Parathyroid adenoma (tissue), 2 donors: Measurements from ENCODE around the gene CUTA.

Experiments
- H2AFZ ChIP-seq: fragments of 300-600 bp; sonication (generic); one replicate; pipeline ENCODE4 v1.7.0; 2017; ENCODE audit warnings: antibody characterized with exemption, mild to moderate bottlenecking
- H3K27ac ChIP-seq: fragments of 300-600 bp; sonication (generic); one replicate; pipeline ENCODE4 v1.7.0; 2017
- H3K27me3 ChIP-seq: fragments of 300-600 bp; sonication (generic); one replicate; pipeline ENCODE4 v1.7.0; 2017; ENCODE audit warnings: low read length; ENCODE audit not compliant: control insufficient read depth, insufficient read depth
- H3K36me3 ChIP-seq: fragments of 300-600 bp; sonication (generic); one replicate; pipeline ENCODE4 v1.7.0; 2017; ENCODE audit warnings: low read length; ENCODE audit not compliant: control insufficient read depth, insufficient read depth
- H3K4me1 ChIP-seq: fragments of 300-600 bp; sonication (generic); one replicate; pipeline ENCODE4 v1.7.0; 2017; ENCODE audit warnings: control low read depth
- H3K4me2 ChIP-seq: fragments of 300-600 bp; sonication (generic); one replicate; pipeline ENCODE4 v1.7.0; 2017; ENCODE audit warnings: low read length
- H3K4me3 ChIP-seq: fragments of 300-600 bp; sonication (generic); one replicate; pipeline ENCODE4 v1.7.0; 2017; ENCODE audit warnings: low read depth, low read length
- H3K79me2 ChIP-seq: fragments of 300-600 bp; sonication (generic); one replicate; pipeline ENCODE4 v1.7.0; 2017; ENCODE audit warnings: control low read depth
- H3K9ac ChIP-seq: fragments of 300-600 bp; sonication (generic); one replicate; pipeline ENCODE4 v1.7.0; 2017; ENCODE audit warnings: mild to moderate bottlenecking
- H3K9me3 ChIP-seq: fragments of 300-600 bp; sonication (generic); one replicate; pipeline ENCODE4 v1.7.0; 2017; ENCODE audit warnings: low read length; ENCODE audit not compliant: control insufficient read depth
- TF ChIP-seq, protein P1 (sequence below): fragments of 300-600 bp; sonication (generic); IDR thresholded peaks from one replicate; pipeline ENCODE4 v1.7.0; 2017; ENCODE audit warnings: antibody characterized with exemption, mild to moderate bottlenecking
- donor health status: primary hyperparathyroidism.

The CUTA gene

GRCh38 chr6:33458676-33459075, 40.8 kb upstream of the CUTA start:
- Histone ChIP-seq H3K27ac (no peak overlapping the region), H2AFZ (no peak overlapping the region), H3K9ac (no peak overlapping the region), H3K4me2 (no peak overlapping the region), H3K36me3 (no peaks in the 10 kb centered on the region), H3K4me1 (no peaks in the 10 kb centered on the region), H3K9me3 (no peaks in the 10 kb centered on the region), H3K27me3 (no peaks in the 10 kb centered on the region), H3K4me3 (no peak overlapping the region), H3K79me2 (no peaks in the 10 kb centered on the region)
- TF ChIP-seq, protein P1, sequence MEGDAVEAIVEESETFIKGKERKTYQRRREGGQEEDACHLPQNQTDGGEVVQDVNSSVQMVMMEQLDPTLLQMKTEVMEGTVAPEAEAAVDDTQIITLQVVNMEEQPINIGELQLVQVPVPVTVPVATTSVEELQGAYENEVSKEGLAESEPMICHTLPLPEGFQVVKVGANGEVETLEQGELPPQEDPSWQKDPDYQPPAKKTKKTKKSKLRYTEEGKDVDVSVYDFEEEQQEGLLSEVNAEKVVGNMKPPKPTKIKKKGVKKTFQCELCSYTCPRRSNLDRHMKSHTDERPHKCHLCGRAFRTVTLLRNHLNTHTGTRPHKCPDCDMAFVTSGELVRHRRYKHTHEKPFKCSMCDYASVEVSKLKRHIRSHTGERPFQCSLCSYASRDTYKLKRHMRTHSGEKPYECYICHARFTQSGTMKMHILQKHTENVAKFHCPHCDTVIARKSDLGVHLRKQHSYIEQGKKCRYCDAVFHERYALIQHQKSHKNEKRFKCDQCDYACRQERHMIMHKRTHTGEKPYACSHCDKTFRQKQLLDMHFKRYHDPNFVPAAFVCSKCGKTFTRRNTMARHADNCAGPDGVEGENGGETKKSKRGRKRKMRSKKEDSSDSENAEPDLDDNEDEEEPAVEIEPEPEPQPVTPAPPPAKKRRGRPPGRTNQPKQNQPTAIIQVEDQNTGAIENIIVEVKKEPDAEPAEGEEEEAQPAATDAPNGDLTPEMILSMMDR = no peak

- Histone ChIP-seq H3K27me3 (no peaks in the 10 kb centered on the region), H3K4me3 (no peak overlapping the region), H2AFZ (no peak overlapping the region), H3K79me2 (no peaks in the 10 kb centered on the region), H3K9me3 (no peaks in the 10 kb centered on the region), H3K9ac (no peak overlapping the region), H3K27ac (no peak overlapping the region), H3K36me3 (no peaks in the 10 kb centered on the region), H3K4me1 (no peaks in the 10 kb centered on the region), H3K4me2 (no peak overlapping the region)
- TF ChIP-seq, protein P1 = no peak
Observed at GRCh38 chr6:33456156-33456555, 38.2 kb upstream of the CUTA start.

- H3K27ac ChIP-seq = no peak overlapping the region
- H3K4me1 ChIP-seq = no peaks in the 10 kb centered on the region
- no peaks in the 10 kb centered on the region for H3K27me3 ChIP-seq
- H3K4me2 ChIP-seq = peak overlapping the region; percentile 93
- H3K79me2 ChIP-seq = no peaks in the 10 kb centered on the region
- H3K9ac ChIP-seq = no peak overlapping the region
- H3K9me3 ChIP-seq = no peaks in the 10 kb centered on the region
- TF ChIP-seq, protein P1 = no peak
- H2AFZ ChIP-seq = peak overlapping the region; percentile 75
- H3K36me3 ChIP-seq = no peaks in the 10 kb centered on the region
- H3K4me3 ChIP-seq = peak overlapping the region; percentile 95
Observed at GRCh38 chr6:33455051-33455450, 37.1 kb upstream of the CUTA start.

DNA sequence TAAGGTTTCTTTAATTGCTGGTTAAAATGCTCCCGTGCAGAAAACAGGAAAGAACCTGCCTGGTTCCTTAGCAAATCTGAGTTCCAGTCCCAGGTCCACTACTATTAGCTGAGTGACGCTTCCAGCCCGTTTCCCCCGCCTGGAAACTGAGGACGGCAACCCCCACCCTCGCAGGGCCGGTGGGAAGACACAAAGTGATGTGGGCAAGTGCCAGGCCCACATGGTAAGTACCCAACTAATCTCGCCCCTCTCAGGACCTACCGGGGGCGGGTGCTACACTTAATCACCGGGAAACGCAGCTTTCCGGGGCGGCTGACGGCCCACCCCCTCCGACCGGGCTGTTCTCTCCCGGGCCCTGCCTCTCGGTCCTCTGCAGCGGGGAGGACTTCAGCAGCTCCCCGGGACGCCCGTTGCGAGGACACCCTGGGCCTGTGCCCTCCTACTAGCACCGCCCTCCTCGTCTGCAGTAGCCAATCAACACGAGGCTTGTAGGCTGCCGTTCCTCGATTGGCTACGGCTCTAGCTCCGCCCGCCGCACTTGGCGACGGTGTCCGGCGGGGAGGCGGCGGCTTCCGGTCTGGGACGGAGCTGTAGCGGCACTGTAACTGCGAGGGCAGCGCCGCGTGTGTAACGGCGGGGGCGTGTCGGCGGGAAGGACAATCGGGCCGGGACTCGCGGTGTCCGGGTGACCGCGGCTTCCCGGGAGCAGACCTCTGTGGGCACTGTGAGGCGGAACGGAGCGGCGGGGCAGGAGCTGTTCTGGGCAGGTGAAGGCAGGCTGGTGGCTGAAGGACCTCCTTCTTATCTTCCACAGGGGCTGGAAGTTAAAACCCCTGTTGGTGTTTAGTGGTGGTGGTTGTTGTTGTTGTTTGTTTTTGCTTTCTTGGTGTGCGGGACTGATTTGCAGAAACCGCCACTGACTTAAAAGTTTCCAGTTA, 36.4 kb upstream of the CUTA start, which contains the start of gene ZBTB9:
Gene ZBTB9 (plus strand): TSS at position 568 of the 938 bp plus-strand sequence. CDS start 525 bp downstream, outside the sequence.
- H3K9ac ChIP-seq = no peak within 1 kb of the TSS
- H3K27ac ChIP-seq = peak within 1 kb of the TSS; percentile 52
- H3K36me3 ChIP-seq = no peaks in the 10 kb centered on the region
- no peaks in the 10 kb centered on the region for H3K79me2 ChIP-seq
- H3K27me3 ChIP-seq = no peaks in the 10 kb centered on the region
- H3K9me3 ChIP-seq = no peaks in the 10 kb centered on the region
- H3K4me3 ChIP-seq = peak within 1 kb of the TSS; percentile 95
- peak within 1 kb of the TSS; percentile 75 for H2AFZ ChIP-seq
- no peaks in the 10 kb centered on the region for H3K4me1 ChIP-seq
- TF ChIP-seq, protein P1 = no peak
- H3K4me2 ChIP-seq = peak within 1 kb of the TSS; percentile 94
